ENCODE results near the gene TMEM258.

DNA sequence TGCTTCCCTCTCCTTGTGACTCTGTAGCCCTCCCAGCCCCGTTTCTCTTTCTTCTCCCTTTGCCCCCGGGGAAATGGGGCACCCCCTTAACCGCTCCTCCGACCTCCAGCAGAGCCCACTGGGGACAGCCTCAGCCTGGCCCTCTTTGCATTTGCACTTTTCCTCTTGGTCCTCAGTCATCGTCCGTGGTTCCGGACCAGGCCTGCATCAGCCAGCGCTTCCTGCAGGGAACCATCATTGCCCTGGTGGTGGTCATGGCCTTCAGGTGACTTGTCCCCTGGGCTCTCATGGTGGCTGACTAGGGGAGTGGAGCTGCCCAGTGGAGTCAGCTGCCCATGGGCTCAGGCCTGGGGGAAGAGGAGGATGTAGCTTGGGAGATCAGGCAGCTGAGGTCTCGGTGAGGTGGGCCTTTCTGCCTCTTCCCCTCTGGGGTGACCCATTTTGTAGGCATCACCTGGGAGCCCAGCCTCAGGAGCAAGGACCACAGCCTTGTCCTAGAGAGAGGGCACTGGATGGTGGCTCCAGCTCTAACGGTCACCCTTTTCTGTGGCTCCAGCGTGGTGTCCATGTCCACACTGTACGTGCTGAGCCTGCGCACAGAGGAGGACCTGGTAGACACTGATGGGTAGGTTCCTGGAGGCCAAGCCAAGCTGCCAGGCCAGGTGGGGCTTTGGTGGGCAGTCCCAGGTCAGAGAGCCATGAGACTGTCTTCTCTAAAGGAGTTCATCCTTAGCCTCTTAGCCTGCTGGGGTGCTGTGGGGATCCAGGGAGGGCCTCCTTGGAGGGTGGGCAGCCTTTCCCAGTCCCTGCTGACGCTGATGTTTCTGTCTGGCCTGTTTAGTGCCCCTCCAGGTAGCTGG, 12.5 kb downstream of the TMEM258 start:
- TF ChIP-seq, protein P1, sequence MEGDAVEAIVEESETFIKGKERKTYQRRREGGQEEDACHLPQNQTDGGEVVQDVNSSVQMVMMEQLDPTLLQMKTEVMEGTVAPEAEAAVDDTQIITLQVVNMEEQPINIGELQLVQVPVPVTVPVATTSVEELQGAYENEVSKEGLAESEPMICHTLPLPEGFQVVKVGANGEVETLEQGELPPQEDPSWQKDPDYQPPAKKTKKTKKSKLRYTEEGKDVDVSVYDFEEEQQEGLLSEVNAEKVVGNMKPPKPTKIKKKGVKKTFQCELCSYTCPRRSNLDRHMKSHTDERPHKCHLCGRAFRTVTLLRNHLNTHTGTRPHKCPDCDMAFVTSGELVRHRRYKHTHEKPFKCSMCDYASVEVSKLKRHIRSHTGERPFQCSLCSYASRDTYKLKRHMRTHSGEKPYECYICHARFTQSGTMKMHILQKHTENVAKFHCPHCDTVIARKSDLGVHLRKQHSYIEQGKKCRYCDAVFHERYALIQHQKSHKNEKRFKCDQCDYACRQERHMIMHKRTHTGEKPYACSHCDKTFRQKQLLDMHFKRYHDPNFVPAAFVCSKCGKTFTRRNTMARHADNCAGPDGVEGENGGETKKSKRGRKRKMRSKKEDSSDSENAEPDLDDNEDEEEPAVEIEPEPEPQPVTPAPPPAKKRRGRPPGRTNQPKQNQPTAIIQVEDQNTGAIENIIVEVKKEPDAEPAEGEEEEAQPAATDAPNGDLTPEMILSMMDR (conservative IDR thresholded peaks at IDR 0.05; ENCODE audit: low read depth, low read length), result no peak
- TF ChIP-seq EZH2 (IDR thresholded peaks at IDR 0.05; ENCODE audit: low read length, unreplicated experiment), result no peak
